OCI-LY1 (cell line): ENCODE data around the gene WFS1.
A peak's percentile ranks its signal among the peaks of the same experiment; 100 is the strongest.

Experiments used
- H2AFZ ChIP-seq: fragments of 200-600 bp; sonication (generic), shearing (Covaris generic); 2 replicates; pipeline ENCODE4 v1.6.0; 2014; ENCODE audit warnings: antibody characterized with exemption, mild to moderate bottlenecking, low read length
- H3F3A ChIP-seq: fragments of 200-600 bp; sonication (generic), shearing (Covaris generic); 2 replicates; pipeline ENCODE4 v1.6.0; 2014; ENCODE audit warnings: mild to moderate bottlenecking, antibody characterized with exemption, low read length, moderate library complexity; ENCODE audit not compliant: insufficient read depth
- H3K27ac ChIP-seq: fragments of 200-600 bp; sonication (generic); 2 replicates; pipeline ENCODE4 v1.5.1; 2014; ENCODE audit warnings: low read length, mixed run types, mild to moderate bottlenecking, low read depth; ENCODE audit not compliant: poor library complexity, severe bottlenecking
- H3K27me3 ChIP-seq: fragments of 200-600 bp; sonication (generic); 2 replicates; pipeline ENCODE4 v1.6.0; 2014; ENCODE audit warnings: antibody characterized with exemption, mild to moderate bottlenecking, low read length, moderate library complexity; ENCODE audit not compliant: insufficient read depth
- H3K36me3 ChIP-seq: fragments of 200-600 bp; sonication (generic); 2 replicates; pipeline ENCODE4 v1.6.1; 2014; ENCODE audit warnings: mild to moderate bottlenecking, antibody characterized with exemption, low read length, moderate library complexity, mixed read lengths; ENCODE audit not compliant: insufficient read depth
- H3K4me1 ChIP-seq: fragments of 200-600 bp; sonication (generic); 2 replicates; pipeline ENCODE4 v1.5.1; 2014; ENCODE audit warnings: mild to moderate bottlenecking, low read length, moderate library complexity; ENCODE audit not compliant: insufficient read depth, severe bottlenecking
- H3K4me2 ChIP-seq: fragments of 200-600 bp; sonication (generic), shearing (Covaris generic); 2 replicates; pipeline ENCODE4 v1.6.1; 2014; ENCODE audit warnings: low read length
- H3K4me3 ChIP-seq: fragments of 200-600 bp; sonication (generic); 2 replicates; pipeline ENCODE4 v1.5.1; 2014; ENCODE audit warnings: low read length, low read depth, mild to moderate bottlenecking, mixed read lengths; ENCODE audit not compliant: poor library complexity, severe bottlenecking
- H3K79me2 ChIP-seq: fragments of 200-600 bp; shearing (Covaris generic); 2 replicates; pipeline ENCODE4 v1.6.1; 2016; ENCODE audit warnings: mixed run types, low read length, mixed read lengths; ENCODE audit not compliant: insufficient read depth
- H3K9ac ChIP-seq: fragments of 200-600 bp; sonication (generic), shearing (Covaris generic); 2 replicates; pipeline ENCODE4 v1.6.1; 2014; ENCODE audit warnings: mild to moderate bottlenecking, low read length, mixed read lengths
- H3K9me2 ChIP-seq: fragments of 200-600 bp; sonication (generic), shearing (Covaris generic); 2 replicates; pipeline ENCODE4 v1.6.1; 2014; ENCODE audit warnings: low read depth, mild to moderate bottlenecking, low read length, mixed read lengths
- H3K9me3 ChIP-seq: fragments of 200-600 bp; shearing (Covaris generic); 2 replicates; pipeline ENCODE4 v1.6.1; 2014; ENCODE audit warnings: low read length, mixed read lengths
- H4K20me1 ChIP-seq: fragments of 200-600 bp; sonication (generic), shearing (Covaris generic); 2 replicates; pipeline ENCODE4 v1.6.0; 2016; ENCODE audit warnings: mild to moderate bottlenecking, low read length; ENCODE audit not compliant: insufficient read depth
- EZH2 ChIP-seq: fragments of 200-600 bp; sonication (generic), shearing (Covaris generic); IDR thresholded peaks from 2 replicates; pipeline ENCODE4 v1.8.0; 2017; ENCODE audit warnings: borderline replicate concordance, mixed run types, mild to moderate bottlenecking, antibody characterized with exemption, low read length, moderate library complexity, mixed read lengths
- TF ChIP-seq, protein P1 (sequence below): fragments of 200-600 bp; sonication (generic), shearing (Covaris generic); IDR thresholded peaks from 2 replicates; pipeline ENCODE4 v1.5.1; 2017; ENCODE audit warnings: mild to moderate bottlenecking, antibody characterized with exemption, low read length, moderate library complexity, mixed read lengths

WFS1 gene

DNA sequence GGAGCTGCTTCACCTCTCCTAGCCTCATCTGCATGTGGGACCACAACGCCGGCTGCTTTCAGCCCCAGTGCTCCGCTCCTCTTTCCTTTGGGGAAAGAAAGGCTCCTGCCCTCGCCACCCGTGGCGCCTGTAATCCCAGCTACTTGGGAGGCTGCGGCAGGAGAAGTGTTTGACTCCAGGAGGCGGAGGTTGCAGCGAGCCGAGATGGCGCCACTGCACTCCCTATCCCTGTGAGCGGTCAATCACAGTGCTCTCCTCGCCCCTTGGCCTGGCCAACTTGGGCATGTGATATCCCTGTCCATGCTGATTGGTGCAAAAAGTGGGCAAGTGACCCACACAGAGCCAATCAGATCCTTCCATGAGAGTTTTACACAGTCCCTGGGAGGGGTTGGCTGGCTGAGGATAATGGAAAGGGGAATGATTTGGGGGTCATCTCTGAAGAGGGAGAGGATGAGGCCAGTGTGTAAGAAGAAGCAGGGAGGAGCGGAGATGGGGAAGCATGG lies 56.2 kb downstream of the WFS1 start:
- H3K79me2 ChIP-seq, result no peaks in the 10 kb centered on the region
- no peak overlapping the region for H3K4me2 ChIP-seq
- H3F3A ChIP-seq, result no peaks in the 10 kb centered on the region
- no peaks in the 10 kb centered on the region for H3K36me3 ChIP-seq
- TF ChIP-seq EZH2, result no peak
- TF ChIP-seq, protein P1, sequence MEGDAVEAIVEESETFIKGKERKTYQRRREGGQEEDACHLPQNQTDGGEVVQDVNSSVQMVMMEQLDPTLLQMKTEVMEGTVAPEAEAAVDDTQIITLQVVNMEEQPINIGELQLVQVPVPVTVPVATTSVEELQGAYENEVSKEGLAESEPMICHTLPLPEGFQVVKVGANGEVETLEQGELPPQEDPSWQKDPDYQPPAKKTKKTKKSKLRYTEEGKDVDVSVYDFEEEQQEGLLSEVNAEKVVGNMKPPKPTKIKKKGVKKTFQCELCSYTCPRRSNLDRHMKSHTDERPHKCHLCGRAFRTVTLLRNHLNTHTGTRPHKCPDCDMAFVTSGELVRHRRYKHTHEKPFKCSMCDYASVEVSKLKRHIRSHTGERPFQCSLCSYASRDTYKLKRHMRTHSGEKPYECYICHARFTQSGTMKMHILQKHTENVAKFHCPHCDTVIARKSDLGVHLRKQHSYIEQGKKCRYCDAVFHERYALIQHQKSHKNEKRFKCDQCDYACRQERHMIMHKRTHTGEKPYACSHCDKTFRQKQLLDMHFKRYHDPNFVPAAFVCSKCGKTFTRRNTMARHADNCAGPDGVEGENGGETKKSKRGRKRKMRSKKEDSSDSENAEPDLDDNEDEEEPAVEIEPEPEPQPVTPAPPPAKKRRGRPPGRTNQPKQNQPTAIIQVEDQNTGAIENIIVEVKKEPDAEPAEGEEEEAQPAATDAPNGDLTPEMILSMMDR, result no peak
- no peaks in the 10 kb centered on the region for H4K20me1 ChIP-seq
- no peaks in the 10 kb centered on the region for H3K27me3 ChIP-seq
- H3K4me1 ChIP-seq, result no peaks in the 10 kb centered on the region
- no peak overlapping the region for H3K9ac ChIP-seq
- no peak overlapping the region for H3K4me3 ChIP-seq
- H2AFZ ChIP-seq, result no peak overlapping the region
- H3K9me3 ChIP-seq, result no peaks in the 10 kb centered on the region
- H3K27ac ChIP-seq, result no peak overlapping the region
- no peaks in the 10 kb centered on the region for H3K9me2 ChIP-seq

DNA sequence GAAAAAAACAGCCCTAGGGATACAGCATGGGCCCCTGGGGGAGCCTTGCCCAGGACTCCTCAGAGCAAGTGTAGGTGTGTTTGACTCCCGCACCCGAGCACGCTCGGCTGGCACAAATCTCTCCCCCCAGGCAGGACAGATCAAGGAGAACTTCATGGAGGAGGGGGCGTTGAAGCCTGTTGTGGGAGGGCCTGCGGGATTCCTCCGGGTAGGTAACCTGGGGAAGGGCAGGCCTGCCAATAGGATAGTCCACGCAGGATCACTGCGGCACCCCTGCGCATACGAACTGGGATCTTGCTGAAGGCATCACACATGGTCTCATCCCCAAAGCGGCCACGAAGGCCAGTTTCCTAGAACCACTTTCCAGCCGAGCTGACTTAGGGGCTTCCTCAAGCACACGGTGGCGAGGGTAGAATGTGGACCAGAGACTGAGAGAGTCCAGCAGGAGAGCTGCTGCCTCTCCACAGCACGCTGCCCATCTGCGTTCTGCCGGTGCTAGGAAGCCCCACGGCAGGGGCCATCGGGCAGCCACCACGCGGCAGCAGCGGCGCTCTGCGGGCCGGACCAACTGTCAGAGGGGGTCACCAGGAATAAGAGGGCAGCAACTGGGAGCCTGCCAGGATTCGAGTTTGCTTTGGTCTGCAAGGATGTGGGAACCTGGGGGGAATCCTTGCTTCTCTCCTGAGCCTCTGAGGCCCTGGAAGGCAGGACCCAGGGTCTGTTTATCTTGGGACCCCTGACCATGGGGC lies 56.8 kb downstream of the WFS1 start:
- no peak overlapping the region for H3K4me3 ChIP-seq
- H3K9me2 ChIP-seq, result no peaks in the 10 kb centered on the region
- no peak overlapping the region for H3K27ac ChIP-seq
- no peaks in the 10 kb centered on the region for H3K27me3 ChIP-seq
- H4K20me1 ChIP-seq, result no peaks in the 10 kb centered on the region
- no peaks in the 10 kb centered on the region for H3F3A ChIP-seq
- TF ChIP-seq, protein P1, result no peak
- TF ChIP-seq EZH2, result no peak
- H3K9me3 ChIP-seq, result no peaks in the 10 kb centered on the region
- H3K9ac ChIP-seq, result no peak overlapping the region
- H3K36me3 ChIP-seq, result no peaks in the 10 kb centered on the region
- no peak overlapping the region for H2AFZ ChIP-seq
- no peaks in the 10 kb centered on the region for H3K79me2 ChIP-seq
- H3K4me2 ChIP-seq, result no peak overlapping the region
- no peaks in the 10 kb centered on the region for H3K4me1 ChIP-seq

DNA sequence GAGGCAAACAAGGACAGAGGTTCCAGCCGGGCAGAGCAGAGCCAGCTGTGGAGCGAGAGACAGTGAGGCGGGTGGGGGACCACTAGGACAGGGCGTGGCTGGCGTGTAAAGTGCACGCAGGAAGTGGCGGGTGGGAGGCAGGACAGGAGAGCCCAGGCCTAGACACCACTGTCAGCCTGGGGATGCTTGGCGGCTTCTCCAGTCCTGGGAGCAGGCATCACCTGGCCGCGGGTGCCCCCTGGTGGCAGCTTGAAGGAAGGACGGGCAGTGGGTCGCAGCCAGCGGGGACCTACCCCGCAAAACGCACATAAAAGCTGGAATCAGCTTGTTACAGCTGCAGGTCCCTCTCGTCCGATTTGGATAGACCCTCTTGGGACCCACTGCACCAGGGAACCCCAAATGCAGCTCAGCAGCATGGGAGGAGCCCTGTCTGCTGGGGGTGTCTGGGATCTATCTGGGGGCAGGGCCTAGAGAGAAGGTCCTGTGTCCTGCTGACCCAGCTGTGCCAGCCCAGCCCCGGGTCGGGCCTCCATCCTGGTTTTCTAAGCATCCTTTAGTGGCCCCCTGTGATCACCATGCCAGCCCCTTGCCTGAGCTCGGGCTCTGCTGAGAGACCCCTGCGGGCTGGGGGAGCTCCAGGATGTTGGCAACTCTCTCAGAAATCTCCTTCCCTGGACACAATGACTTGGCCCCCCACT lies 57.7 kb downstream of the WFS1 start:
- H3K9me2 ChIP-seq, result no peaks in the 10 kb centered on the region
- no peak overlapping the region for H2AFZ ChIP-seq
- H3K79me2 ChIP-seq, result no peaks in the 10 kb centered on the region
- H3K9me3 ChIP-seq, result no peaks in the 10 kb centered on the region
- H3K36me3 ChIP-seq, result no peaks in the 10 kb centered on the region
- H3K27ac ChIP-seq, result no peak overlapping the region
- no peaks in the 10 kb centered on the region for H3F3A ChIP-seq
- no peak overlapping the region for H3K4me2 ChIP-seq
- no peaks in the 10 kb centered on the region for H3K27me3 ChIP-seq
- TF ChIP-seq, protein P1, result peak; percentile 55
- no peak for TF ChIP-seq EZH2
- H4K20me1 ChIP-seq, result no peaks in the 10 kb centered on the region
- H3K9ac ChIP-seq, result no peak overlapping the region
- no peak overlapping the region for H3K4me3 ChIP-seq
- no peaks in the 10 kb centered on the region for H3K4me1 ChIP-seq
